HG02943 (cell line): ENCODE measurements around the gene AGBL4.
A peak's percentile ranks its signal among the peaks of the same experiment; 100 is the strongest.

ENCODE experiments used
- ATAC-seq: cut with Tn5 transposase; IDR thresholded peaks from one replicate; pipeline ENCODE4 v1.9.1; 2021; ENCODE audit warnings: mild to moderate bottlenecking, low read depth, moderate library complexity; ENCODE audit not compliant: unreplicated experiment

AGBL4 gene

DNA sequence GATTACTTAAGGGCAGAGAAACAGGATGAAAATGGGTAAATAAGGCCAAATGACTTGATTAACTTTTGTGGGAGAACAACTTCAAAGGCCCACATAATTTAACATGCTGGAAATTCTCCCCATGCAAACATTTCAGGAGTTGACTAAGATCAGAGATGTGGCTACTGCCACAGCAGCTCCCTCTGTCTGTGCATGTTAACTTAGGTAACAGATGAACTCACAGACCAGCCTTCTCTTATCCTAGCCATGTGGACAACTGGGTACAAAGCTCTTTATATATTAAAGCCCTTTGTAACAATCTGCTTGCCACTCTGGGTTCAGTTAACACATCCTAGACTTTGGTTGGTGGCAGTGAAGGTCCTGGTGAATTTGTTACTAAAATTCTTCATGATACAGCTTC, 1280.3 kb downstream of the AGBL4 start:
- no peak for ATAC-seq

DNA sequence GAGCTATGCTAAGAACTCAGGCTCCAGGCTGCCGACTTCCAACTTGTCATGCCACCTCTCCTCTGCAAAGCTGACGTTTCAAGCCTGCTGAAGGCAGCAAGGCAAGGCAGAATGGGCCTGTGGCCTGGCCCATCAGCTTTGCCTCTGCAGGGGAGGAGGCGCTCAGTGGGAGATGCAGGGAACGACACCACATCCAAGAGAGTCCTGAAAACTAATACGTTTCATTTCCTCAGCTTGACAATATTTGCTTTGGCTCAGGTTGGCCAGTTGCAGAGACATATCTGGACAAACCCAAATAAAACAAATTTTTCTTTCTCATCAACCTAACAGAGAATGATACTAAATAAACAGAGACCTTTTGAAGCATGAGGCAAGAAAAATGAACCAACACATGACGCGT, 1282.4 kb downstream of the AGBL4 start:
- ATAC-seq: no peak

DNA sequence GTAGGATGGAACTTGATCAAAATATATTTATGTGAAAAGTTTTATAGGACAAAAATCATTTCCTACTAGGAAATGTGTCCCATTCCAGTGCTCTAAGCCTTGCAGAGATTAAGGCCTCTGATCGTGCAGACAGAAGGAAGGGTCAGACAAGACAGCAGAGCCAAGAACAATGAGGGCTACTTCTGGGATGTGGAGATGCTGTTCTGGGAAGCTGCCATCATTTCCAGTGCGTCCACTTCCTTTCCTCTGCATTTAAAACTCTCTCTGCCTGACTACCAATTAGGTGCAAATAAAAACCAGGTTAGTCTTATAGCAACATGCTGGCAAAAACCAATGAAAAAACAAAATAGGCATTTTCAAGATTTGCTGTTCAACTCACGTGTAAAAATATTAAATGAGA, 1283.1 kb downstream of the AGBL4 start:
- ATAC-seq: no peak

DNA sequence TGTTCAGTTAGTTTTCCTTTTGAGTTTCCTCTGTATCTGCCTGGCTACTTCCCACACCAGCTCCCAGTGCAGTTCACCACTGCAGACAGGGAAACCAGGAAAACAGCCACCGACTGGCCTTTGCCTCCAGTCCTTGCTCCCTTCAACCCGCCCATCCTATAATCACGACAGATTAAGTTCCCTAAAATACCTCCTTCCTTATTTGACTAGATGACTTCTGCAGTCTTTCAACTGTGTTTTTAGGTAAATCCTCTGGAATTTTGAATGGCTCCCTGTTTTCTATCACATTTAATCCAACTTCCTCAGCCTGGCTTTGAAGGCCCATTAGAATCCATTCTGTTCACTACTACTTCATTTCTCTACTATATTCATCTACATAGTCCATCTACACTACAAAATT, 1284.7 kb downstream of the AGBL4 start:
- ATAC-seq: no peak

DNA sequence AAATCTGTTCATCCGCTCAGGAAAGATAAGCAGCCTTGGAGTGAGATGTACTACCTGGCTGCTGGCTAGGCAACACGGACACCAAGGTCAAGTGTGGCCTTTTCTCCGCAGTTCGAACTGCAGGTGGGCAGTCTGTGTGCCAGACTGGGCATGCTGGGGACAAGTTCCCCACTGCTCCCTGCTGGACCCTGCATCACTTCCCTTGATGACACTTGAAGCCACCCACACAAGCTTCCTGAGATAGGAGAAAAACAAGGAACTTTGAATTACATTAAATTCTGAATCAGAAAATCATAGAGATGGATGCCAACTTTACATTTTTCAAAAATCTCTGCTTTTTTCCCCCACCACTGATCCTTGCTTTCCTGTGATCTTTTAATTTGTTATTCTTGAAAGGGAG, 1285.4 kb downstream of the AGBL4 start:
- ATAC-seq: no peak

DNA sequence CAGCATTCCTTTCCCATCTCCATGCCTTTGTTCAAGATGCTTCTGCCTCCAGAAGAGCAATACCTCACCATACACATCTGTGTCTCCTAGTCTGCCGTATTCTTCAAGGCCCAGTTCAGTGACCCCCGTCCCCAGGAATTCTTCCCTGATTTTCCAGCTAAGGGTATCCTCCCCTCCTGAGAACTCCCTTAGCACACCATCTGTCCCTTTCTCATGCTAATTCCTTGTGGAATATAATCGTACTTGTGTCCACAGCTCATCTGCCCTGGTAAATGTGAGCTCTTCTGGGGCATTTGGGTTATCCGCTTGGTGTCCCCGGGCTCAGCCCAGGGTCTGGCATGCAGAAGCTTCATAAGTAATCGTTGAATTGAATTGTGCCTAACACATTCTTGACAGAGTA, 1288.0 kb downstream of the AGBL4 start:
- ATAC-seq: no peak

DNA sequence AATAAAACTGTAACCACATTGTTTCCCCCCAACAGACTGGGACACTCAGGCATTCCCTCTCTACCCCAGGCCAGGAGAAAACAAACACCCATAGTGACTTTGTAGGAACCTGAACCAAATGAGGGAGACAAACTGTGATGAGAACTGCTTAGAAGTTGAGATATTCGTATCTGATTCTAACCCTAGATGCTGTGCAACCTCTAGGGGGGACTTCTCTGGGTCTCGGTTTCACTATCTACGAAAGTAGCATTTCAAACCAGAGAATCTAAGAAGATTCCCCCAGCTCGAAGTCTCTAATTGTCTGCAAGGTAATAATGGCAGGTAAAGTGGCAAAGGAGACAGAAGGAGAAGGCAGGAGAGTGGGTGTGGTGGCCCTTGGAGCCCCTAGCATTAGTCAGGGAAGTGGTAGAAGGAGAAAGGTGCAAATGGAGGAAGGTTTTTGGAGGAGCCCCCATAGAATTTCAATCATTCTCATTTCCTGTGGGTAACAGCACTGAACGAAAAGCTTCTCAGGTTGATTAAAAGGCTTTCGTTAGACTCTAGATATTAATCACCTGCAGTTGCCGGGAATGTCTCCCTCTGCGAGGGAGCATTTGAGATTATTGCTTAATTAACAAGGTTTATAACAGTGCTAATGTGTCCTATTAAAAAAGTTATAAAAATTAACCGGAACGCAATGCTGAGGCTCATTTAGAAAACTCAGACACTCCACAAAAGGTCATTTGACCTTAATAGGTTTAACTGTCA, 1293.4 kb downstream of the AGBL4 start:
- peak; percentile 72 for ATAC-seq

DNA sequence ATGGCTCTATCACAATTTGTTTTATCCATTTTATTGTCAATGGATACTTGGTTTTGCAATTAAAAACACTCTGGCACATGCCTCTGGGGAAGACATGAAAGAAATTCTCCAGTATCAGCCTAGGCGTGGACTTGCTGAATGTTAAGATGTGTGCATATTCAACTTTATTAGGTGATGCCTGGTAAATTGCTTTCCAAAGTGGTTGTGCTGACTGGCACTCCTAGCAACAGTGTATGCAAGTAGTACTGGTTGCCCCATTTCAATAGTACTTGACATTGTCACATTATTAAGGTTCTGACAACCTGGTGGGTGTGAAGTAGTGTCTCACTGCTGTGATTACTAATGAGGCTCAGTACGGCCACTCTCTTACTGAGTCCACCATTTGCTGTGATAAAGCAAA, 1295.2 kb downstream of the AGBL4 start:
- no peak for ATAC-seq

DNA sequence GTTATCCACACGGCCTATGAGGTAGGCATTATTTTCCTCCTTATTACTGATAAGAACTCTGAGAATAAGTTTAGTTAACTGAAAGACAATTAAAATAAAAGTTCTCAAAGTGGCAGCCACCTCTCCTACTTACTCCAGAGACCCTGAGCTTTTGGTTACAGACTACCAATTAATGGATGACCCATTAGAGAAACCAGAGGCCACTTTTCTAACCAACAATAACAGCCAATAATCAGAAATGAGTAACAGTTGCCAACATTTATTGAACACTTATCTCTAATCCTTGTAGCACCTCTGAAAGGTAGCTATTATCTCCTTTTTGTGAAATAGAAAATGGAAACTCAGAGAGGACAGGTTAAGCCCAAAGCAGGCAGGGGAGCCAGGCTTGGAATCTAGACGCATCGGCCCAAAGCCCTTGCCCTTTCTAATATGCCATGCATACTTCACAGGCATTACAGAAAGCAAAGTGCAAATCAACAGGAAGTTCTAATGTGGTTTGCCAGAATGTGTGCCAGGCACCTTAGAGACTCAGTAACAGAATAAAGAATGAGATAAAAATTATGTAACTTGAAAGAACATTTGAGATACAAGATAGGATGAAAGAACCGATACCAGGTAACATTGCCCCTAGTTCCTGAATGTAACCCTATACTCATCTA, 1297.1 kb downstream of the AGBL4 start:
- no peak for ATAC-seq

DNA sequence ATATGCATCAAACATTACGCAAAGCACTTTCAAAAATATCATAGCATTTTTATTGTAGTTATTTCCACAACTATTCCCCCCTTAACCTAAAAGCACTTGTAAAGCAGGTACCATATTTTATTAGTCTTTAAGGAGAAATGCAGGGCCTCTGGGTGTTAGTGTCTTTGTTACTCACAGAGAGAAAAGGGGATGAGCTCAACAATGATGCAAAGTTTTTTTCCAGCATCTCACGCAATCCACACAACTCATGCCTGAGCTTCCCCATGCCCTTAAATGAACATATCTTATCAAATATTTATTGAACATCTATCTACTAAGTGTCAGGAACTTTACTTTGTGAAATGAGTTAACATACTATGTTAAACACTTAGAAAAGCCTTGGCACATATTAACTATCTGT, 1297.6 kb downstream of the AGBL4 start:
- ATAC-seq: no peak

DNA sequence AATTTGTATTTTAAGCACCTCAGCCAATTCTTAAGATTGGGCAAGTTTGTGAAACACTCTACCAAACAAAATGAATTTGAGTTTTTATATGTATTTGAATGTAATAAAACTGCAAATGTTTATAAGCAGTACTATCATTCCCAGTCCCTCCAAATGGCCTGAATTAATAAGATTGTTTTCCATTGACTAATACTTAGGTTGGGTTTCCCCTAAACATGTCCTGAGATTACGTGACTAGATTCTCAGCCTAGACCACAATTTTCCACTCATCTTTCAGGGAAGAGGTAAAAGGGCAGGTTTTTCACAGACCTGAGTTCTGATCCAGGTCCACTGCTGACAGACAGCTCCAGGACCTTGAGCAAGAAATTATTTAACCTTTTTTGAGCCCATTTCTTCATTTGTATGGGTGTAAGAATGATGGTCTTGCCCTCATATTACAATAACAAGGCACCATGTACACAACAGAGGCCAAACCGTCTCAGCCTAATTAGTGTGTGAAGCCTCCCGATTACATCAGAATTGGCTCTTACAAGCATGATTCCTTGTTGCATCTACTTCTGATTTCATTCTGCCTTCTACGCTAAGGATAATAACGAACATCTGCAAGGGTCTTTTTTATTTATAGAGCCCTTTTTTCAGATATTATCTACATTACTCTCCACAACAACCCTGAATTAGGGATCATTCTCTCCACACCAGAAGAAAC, 1298.3 kb downstream of the AGBL4 start:
- no peak for ATAC-seq

DNA sequence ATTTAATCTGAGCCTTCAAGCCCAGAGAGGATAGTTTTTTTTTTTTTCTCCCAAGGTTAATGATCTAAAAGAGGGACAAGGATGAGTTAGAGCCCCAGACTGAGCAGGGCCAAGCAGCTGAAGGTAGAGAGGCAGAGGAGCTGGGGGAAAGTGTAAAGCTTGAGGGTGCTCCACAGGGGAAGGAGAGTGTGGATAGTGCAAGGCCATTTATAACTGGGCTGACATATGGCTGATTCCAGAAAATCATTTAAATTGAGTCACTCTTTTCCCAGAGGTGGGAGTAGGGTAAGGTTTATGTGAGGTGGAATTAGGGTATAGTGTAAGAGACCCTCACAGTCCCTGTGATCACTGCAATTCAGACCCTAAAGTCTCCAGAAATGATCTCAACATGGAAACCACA, 1302.8 kb downstream of the AGBL4 start:
- ATAC-seq: no peak

DNA sequence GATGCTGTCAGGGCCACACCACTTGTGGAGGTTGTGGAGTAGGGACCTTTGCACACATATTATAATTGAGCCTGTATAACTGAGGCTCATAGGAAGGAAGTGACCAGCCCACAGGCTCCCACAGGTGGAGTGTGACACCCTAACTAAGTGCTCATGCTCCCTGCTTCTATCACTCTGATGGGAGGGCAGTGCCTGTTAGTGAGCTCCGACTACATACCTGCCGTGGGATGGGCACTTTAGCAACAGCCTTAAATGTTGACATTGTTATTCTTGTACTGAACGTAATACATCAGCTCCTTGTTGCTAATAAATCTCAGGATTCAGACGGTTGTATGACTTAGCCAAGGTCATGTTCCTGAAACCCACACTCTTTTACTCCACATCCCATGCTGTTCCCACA, 1305.0 kb downstream of the AGBL4 start:
- ATAC-seq: no peak

DNA sequence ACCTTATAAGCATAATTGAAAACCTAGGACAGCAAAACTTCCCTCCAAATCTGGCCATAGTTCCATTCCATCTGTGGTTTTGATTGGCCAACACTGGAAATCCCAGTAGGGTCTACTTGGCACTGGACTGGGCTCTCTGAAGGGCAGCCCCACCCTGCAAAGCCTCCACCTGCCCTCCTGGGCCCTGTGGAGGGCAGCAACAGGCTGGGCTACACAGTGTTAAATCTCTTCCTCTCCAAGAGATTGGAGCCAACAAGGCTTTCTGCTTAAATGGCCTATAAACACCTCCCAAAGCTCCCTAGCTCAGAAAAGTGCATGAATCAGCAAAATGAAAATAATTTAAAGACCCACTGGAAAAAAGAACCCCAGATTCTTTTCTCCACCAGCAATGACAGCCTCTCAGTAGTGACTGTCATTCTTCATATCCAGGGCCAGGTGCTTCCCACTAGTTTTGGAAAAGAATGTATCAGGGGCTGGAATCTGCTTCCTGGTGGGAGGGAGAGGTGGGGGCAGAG, 1305.6 kb downstream of the AGBL4 start:
- ATAC-seq: no peak

DNA sequence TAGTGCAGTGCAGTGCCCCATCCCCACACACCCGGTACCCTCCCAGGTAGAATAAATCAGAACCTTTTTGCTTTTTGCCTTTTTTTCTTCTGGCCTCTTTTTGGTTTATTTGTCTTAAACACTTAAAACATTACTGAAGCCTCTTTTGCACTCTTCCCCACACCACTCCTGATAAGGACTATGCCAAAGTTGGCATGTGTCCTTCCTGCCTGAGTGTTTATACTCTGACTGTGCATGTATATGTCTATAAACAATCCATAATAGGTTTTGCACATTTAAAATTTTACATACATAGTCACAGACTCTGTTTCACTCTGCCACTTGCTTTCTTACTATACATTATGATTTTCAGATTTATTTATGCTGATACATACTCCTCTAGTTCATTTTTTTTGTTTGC, 1306.7 kb downstream of the AGBL4 start:
- no peak for ATAC-seq

DNA sequence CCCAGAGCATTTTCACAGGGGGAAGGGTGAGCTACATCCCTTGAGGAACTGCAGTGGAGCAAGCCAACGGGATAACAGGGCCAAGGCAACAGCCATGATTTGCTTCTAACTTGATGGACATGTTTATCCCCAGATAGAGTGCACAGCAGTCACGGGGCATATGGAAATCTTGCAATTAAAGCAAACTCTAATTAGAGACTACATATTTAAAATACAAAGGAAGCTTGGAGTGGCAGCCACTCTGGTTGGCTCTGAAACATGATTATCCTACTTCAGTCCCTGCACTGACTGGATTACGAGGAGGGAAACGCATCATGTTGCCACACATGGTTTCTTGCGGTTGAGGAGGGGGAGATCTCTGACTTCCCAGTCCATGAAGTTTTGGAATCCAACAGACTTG, 1307.8 kb downstream of the AGBL4 start:
- no peak for ATAC-seq

DNA sequence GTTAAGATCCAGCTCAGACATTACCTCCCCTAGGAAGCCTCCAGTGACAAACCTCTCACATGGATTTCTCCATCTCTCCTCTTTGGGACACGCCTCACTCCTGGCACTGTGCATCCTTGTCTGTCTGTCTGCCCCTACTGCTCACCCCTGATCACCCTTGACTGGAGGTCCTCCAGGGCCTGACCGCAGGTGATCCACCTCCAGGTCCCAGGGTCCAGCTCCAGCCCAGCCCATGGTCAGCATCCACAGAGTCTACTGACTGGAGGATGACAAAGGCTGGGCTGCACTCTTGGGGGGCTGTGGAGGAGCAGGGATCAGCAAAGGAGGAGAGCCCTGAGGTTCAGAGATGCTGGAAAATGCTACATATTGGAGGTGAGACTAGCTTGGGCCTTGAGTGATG, 1312.8 kb downstream of the AGBL4 start:
- no peak for ATAC-seq

DNA sequence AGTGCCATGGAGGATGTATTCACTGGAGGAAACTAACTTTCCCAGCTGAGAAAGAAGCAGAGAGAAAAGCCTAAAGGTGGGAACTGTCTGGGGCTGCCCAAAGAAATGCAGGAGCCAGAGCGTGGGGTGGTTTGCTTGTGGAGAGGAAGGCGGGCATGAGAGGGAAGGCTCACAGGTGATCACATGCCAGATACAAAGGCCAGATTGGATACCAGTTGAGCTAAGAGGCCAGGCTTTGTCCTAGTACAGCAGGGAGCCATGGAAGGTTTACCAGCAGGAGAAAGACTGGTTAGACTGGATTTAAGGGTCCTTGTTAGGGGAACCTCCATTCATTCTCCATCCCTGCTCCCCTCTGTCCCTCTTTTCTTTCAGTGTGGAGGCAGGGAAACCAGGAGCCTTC, 1313.4 kb downstream of the AGBL4 start:
- ATAC-seq: no peak

DNA sequence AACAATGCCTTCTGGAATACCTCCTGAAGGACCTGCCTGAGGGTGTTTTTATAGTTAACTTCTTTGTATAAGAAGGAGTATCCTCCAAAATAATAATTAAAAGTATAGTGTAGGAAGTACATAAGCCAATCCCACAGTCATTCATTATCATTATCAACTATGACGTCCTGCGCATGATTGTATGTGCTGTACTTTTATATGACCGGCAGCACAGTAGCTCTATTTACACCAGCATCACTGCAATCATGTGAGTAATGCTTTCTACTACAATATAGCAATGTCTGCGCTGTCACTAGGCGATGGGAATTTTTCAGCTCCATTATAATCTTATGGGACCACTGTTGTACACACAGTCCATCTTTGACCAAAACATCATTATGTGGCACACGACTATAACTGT, 1319.0 kb downstream of the AGBL4 start:
- ATAC-seq: no peak

DNA sequence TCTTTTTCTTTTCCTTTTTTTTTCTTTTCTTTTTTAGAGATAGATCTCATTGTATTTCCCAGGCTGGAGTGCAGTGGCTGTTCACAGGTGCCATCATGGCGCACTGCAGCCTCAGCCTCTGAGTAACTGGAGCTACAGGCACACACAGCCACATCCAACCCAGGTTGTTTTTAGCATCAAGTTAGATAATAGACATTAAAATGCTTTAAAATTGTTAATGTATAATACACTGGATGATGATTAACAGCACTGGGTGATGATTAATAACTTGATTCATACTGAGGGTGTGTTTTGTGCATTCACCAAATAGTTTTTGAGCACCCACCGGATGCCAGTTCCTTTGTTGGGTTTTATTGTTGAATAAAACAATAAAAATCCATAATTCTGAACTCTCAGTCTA, 1322.3 kb downstream of the AGBL4 start:
- ATAC-seq: peak; percentile 49

DNA sequence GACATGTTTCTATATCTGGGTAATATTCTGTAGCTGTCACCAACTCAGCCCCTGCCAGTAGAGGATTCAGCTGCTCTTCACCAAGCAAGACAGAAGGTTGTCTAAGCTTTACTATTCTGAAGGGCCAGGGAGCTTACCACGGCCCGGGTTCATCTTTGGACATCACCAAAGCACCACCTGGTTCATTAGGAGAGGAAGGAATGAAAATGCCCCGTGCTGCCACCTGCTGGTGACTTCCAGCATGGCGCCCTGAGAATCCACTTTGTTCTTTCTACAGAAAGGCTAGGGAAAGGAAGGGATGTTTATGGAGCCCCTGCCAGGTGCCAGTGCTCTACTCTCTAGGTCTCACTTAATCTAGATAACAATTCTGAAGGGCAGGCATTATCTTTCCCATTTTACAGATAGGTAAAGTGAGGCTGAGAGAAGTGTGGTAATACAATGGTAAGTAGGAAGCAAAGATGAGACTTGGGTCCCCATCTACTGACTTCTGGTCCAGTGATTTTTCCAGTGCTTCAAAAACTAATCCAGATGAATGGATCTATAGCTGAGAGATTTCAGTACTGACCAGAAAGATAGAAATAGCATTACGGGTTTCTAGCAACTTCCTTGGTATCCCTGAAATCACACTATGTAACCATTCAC, 1326.6 kb downstream of the AGBL4 start:
- no peak for ATAC-seq
